MG63 (cell line): ENCODE measurements around the gene TRAPPC12. TPM values are rescaled to one million over a fixed set of nuclear protein-coding genes. Genes with fewer than 3 reads are reported as not detected.

Experiments used
- DNase-seq: peaks from one replicate; pipeline ENCODE4 v3.0.0-alpha.2; 2020
- H3K27me3 ChIP-seq: fragments of 250-450 bp; sonication (Bioruptor Pico); 2 replicates; pipeline ENCODE4 v1.5.1; 2020; ENCODE audit warnings: mild to moderate bottlenecking, moderate library complexity
- H3K36me3 ChIP-seq: fragments of 250-450 bp; sonication (Bioruptor Pico); 2 replicates; pipeline ENCODE4 v1.5.1; 2020; ENCODE audit warnings: mild to moderate bottlenecking, moderate library complexity
- H3K4me3 ChIP-seq: fragments of 250-450 bp; sonication (Bioruptor Pico); 2 replicates; pipeline ENCODE4 v1.5.1; 2020; ENCODE audit warnings: mild to moderate bottlenecking, moderate library complexity
- H3K9me3 ChIP-seq: fragments of 250-450 bp; sonication (Bioruptor Pico); 2 replicates; pipeline ENCODE4 v1.5.1; 2020; ENCODE audit warnings: mild to moderate bottlenecking, moderate library complexity
- total RNA-seq: library from RNA; depleted of rRNA; stranded (reverse); fragments of >200 nt; shearing (Covaris generic); gene quantifications from 2 replicates; pipeline ENCODE4 v1.2.3, GENCODE V29; 2014; ENCODE audit warnings: low replicate concordance

TRAPPC12 gene
- total RNA-seq, 1 experiment from 2014 or later = 29.3 TPM

DNA sequence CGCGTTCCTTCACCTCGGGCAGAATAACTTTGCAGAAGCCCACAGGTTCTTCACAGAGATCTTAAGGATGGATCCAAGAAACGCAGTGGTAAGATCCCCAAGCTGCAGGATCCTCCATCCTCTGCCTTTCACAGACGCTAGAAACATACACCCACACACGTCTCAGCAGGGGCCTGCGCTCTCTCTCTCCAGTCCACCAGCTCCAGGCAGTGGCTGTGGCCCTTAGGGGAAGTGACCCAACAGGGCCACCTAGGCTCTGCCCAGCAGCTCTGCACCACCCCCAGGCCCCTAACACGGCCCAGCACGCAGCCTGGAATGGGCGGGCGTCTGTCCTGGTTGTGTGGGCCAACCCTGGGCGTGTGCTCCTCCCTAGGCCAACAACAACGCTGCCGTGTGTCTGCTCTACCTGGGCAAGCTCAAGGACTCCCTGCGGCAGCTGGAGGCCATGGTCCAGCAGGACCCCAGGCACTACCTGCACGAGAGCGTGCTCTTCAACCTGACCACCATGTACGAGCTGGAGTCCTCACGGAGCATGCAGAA is 99.4 kb downstream of the TRAPPC12 start:
- H3K9me3 ChIP-seq = no peaks in the 10 kb centered on the region
- no peaks in the 10 kb centered on the region for H3K27me3 ChIP-seq
- H3K36me3 ChIP-seq = peaks cover 5% of the 10 kb centered on the region
- no peak overlapping the region for H3K4me3 ChIP-seq
- no peak for DNase-seq

GRCh38 chr2:3479430-3480320 is 100.2 kb downstream of the TRAPPC12 start:
- H3K27me3 ChIP-seq = no peaks in the 10 kb centered on the region
- no peaks in the 10 kb centered on the region for H3K9me3 ChIP-seq
- H3K4me3 ChIP-seq = no peak overlapping the region
- DNase-seq = no peak
- peaks cover 5% of the 10 kb centered on the region for H3K36me3 ChIP-seq

DNA sequence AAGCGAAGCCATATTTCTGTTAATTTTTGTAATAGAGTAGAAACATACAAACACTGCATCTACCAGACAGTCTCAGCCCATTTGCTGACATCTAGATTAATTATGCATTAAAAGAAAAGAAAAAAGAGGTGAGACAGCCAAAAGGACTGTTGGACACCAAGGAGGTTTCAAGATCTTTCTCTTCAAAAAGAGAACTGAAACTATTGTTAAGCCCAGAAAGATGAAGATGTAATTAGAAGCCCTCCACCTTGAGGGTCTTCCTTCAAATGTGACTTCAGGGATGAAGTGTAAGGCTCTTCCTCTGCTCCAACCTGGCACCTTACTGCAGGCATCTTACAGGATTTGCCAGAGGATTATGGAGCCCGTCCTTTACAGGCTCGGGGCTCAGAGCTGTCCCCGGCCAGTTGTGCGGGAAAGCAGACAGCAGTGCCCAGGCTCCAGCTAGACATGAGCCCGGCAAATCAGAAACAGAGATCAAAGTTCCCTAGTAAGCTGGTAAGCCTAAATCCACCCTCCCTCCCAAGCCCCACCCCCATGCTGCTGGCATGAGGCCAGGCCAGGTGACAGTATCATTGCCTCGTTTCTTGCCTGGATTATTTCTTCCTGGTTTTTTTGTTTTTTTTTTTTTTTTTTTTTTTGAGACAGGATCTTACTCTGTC is 101.0 kb downstream of the TRAPPC12 start:
- Histone ChIP-seq H3K4me3 (no peak overlapping the region), H3K36me3 (peaks cover 5% of the 10 kb centered on the region), H3K9me3 (no peaks in the 10 kb centered on the region), H3K27me3 (no peaks in the 10 kb centered on the region)
- no peak for DNase-seq

DNA sequence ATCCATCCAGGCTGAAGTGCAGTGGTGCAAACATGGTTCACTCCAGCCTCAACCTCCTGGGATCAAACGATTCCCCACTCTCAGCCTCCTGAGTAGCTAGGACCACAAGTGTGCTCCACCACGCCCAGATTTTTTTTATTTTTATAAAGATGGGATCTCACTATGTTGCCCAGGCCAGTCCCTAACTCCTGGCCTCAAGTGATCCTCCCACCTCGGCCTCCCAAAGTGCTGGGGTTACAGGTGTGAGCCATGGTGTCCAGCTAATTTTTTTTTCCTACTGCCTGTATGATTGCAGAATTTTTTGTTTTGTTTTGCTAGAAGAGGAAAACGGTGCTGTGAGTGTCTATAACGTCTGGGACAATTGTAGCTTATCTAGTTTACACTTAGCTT is 101.5 kb downstream of the TRAPPC12 start:
- DNase-seq = no peak
- peaks cover 5% of the 10 kb centered on the region for H3K36me3 ChIP-seq
- H3K9me3 ChIP-seq = no peaks in the 10 kb centered on the region
- H3K27me3 ChIP-seq = no peaks in the 10 kb centered on the region
- no peak overlapping the region for H3K4me3 ChIP-seq

DNA sequence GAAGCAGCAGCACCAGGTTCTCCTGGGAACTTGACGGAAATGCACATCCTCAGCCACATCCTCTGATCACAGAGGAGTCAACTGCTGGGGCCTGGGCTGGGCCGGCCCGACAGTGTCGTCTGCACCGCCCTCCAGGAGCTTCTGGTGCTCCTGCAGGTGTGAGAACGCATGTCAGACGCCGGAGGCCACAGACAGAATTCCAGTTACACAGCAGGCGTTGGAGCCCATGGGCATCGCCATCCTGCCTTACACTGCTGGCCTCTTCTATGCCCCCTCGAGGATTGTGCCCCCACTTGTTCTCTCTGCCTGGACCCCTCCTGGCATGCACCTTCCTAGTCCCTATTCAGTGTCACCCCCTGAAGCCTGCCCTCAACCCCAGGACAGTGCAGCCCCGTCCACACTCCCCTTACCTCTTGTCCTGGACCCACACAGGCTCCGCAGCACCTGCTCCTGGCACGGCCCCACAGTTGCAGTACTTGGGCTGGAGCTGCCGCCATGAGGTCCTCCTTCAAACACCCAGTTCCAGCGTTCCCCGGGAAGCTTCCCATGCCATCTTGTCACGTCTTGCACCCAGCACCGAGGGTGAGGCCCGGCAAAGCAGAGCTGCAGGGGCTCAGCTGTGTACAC is 102.4 kb downstream of the TRAPPC12 start:
- Histone ChIP-seq H3K9me3 (no peaks in the 10 kb centered on the region), H3K4me3 (no peak overlapping the region), H3K36me3 (peaks cover 5% of the 10 kb centered on the region), H3K27me3 (no peaks in the 10 kb centered on the region)
- DNase-seq = no peak

- H3K36me3 ChIP-seq = peaks cover 5% of the 10 kb centered on the region
- H3K4me3 ChIP-seq = no peak overlapping the region
- no peaks in the 10 kb centered on the region for H3K9me3 ChIP-seq
- H3K27me3 ChIP-seq = no peaks in the 10 kb centered on the region
- DNase-seq = no peak
Measured at GRCh38 chr2:3482363-3482821, 102.9 kb downstream of the TRAPPC12 start.

- no peaks in the 10 kb centered on the region for H3K9me3 ChIP-seq
- no peaks in the 10 kb centered on the region for H3K27me3 ChIP-seq
- H3K4me3 ChIP-seq = no peak overlapping the region
- peaks cover 5% of the 10 kb centered on the region for H3K36me3 ChIP-seq
- no peak for DNase-seq
Measured at GRCh38 chr2:3483227-3483985, 103.9 kb downstream of the TRAPPC12 start.

GRCh38 chr2:3483986-3484960 is 104.8 kb downstream of the TRAPPC12 start:
- no peak for DNase-seq
- Histone ChIP-seq H3K4me3 (no peak overlapping the region), H3K9me3 (no peaks in the 10 kb centered on the region), H3K36me3 (peaks cover 5% of the 10 kb centered on the region), H3K27me3 (no peaks in the 10 kb centered on the region)

DNA sequence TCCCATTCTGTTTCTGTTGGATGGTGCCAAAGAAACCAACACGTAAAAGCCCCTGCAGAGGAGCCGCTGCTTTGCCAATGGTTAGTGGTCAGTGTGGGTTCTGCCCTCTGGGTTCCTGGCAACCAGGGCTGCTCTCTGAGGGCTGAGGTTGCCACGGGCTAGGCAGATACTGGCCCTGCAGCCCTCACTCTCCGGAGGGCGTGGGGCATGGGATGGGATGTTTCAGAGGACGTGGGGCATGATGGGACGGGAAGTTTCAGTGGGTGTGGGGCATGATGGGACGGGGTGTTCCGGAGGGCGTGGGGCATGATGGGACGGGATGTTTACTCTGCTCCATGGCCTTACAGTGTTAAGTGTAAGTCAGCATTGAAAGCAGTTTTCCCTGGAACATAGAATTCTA is 105.7 kb downstream of the TRAPPC12 start:
- H3K9me3 ChIP-seq = no peaks in the 10 kb centered on the region
- H3K36me3 ChIP-seq = peaks cover 3% of the 10 kb centered on the region
- H3K27me3 ChIP-seq = no peaks in the 10 kb centered on the region
- DNase-seq = no peak
- H3K4me3 ChIP-seq = no peak overlapping the region

DNA sequence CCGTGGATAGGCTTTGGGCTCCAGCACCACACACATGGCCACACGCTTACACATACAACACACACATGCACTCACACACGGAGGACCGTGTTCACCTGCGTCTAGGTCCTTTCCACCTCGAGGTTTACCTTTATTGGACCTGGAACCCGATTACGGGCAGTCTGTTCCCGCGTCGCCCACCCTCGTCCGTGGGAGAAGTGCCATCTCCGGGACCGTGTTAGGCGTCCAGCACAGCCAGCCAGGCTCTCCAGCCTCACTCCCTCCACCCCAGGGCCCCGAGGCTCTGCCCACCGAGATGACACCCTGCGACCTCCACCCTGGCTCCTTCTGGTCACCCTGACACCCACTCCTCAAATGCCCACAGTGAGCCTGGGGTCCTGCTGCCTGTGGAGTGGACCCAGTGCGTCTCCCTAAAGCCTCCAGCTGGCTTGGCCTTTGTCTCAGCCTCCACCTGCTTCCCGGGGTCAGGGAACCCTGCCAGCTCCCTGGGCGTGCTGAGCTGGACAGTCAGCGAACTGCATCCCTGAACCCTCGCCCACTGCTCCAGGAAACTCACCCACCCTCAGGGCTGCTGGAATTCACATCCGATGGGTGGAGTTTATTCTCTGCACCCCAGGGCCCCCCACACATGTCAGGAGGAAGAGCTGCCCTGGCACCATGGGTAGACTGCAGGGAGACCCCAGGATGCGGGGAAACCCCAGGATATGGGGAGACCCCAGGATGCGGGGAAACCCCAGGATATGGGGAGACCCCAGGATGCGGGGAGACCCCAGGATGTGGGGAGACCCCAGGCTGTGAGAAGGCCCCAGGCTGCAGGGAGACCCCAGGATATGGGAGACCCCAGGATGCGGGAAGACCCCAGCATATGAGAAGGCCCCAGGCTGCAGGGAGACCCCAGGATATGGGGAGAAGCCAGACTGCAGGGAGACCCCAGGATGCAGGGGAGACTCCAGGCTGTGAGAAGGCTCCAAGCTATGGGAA is 106.8 kb downstream of the TRAPPC12 start:
- DNase-seq = no peak
- Histone ChIP-seq H3K36me3 (no peaks in the 10 kb centered on the region), H3K4me3 (no peak overlapping the region), H3K27me3 (no peaks in the 10 kb centered on the region), H3K9me3 (no peaks in the 10 kb centered on the region)

DNA sequence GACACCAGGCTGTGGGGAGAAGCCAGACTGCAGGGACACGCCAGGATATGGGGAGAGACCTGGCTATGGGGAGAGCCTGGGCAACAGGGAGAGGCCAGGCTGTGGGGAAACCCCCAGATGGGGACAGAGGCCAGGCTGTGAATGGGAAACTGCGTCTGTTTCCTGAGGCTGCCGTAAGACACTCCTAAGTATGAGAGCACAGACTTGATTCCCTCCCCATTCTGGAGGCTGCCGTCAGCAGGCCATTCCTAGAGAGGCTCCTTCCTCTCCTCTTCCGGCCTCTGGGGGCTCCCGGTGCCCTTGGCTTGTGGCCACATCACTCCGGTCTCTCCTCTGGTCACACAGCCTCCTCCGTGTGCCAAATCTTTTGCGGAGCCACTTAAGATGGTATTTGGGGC is 107.5 kb downstream of the TRAPPC12 start:
- no peak overlapping the region for H3K4me3 ChIP-seq
- DNase-seq = no peak
- no peaks in the 10 kb centered on the region for H3K36me3 ChIP-seq
- H3K9me3 ChIP-seq = no peaks in the 10 kb centered on the region
- H3K27me3 ChIP-seq = no peaks in the 10 kb centered on the region

DNA sequence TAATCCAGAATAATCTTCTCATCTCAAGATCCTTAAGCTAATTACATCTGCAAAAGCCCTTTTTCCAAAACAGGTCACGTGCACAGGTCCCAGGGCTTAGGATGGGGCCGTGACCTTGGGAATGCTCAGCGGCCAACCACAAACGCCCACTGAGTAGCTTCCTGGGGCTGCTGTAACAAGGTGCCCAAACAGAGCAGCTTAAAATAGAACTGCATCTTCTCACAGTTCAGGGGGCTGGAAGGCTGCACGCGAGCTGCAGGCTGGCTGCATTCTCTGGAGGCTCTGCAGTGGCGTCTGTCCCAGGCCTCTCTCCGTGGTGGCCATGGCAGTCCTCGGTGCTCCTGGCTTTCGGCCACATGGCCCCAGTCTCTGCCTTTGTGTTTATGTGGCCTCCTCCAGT is 107.9 kb downstream of the TRAPPC12 start:
- Histone ChIP-seq H3K36me3 (no peaks in the 10 kb centered on the region), H3K9me3 (no peaks in the 10 kb centered on the region), H3K27me3 (no peaks in the 10 kb centered on the region), H3K4me3 (no peak overlapping the region)
- DNase-seq = no peak

DNA sequence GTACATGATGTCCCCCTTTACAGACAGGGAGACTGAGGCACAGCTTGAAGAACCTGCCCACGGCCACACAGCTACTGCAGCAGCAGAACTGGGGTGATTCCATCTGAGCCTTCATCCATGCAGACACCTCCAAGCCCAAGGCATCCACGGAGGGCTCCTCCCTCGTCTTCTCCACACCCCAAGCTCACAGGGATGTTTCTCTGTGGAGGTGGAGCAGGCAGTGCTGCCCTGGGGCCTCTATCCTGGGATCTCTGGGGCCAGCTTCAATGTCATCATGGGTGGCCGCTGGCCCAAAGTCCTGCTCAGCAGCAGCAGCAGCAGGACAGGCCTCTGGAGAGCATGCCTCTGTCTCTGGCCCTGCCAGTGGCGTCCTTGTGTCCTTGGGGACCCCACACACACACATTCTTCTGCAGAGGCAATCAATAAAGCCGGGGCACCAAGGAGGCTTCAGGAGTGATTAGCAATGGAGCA is 108.6 kb downstream of the TRAPPC12 start:
- Histone ChIP-seq H3K27me3 (no peaks in the 10 kb centered on the region), H3K9me3 (no peaks in the 10 kb centered on the region), H3K36me3 (no peaks in the 10 kb centered on the region), H3K4me3 (no peak overlapping the region)
- DNase-seq = no peak
